Panc1 (cell line): ENCODE measurements around the gene CNOT6L. TPM values are rescaled to one million over a fixed set of nuclear protein-coding genes. Genes with fewer than 3 reads are reported as not detected.

ENCODE experiments used
- ATAC-seq: fragments of 200-7000 bp; cut with Tn5 transposase; 2 replicates; pipeline ENCODE4 v1.9.1; 2020; ENCODE audit warnings: mild to moderate bottlenecking, moderate library complexity
- BruUV-seq: library from RNA; stranded (reverse); fragments of 400-500 nt; replicated peaks from 2 replicates; lab custom pipeline; 2021; lab: Mats Ljungman, UMichigan
- CTCF ChIA-PET: fragments of 300-600 bp; sonication (Branson Sonifier 250); formaldehyde crosslinking; loops from one replicate; lab custom pipeline; 2022; ENCODE audit warnings: antibody characterized with exemption; lab: Charles Lee
- POLR2A ChIA-PET: fragments of 300-600 bp; sonication (Branson Sonifier 250); formaldehyde crosslinking; loops from one replicate; lab custom pipeline; 2022; ENCODE audit warnings: antibody characterized with exemption; lab: Charles Lee
- DNase-seq: peaks from one replicate; pipeline ENCODE4 v3.0.0-alpha.2; 2010; ENCODE audit warnings: low read depth, low spot score
- H3K27ac ChIP-seq: 2 replicates; pipeline ENCODE4 v1.5.1; 2011; ENCODE audit warnings: mild to moderate bottlenecking, low read length, inconsistent platforms
- H3K27me3 ChIP-seq: fragments of 200-500 bp; sonication (Bioruptor generic); 2 replicates; pipeline ENCODE4 v1.6.0; 2014; ENCODE audit warnings: low read length, inconsistent platforms; ENCODE audit not compliant: control insufficient read depth, insufficient read depth
- H3K36me3 ChIP-seq: fragments of 200-500 bp; sonication (Bioruptor generic); 2 replicates; pipeline ENCODE4 v1.5.1; 2014; ENCODE audit warnings: inconsistent platforms, mild to moderate bottlenecking, low read length, moderate library complexity; ENCODE audit not compliant: control insufficient read depth, insufficient read depth
- H3K4me1 ChIP-seq: 2 replicates; pipeline ENCODE4 v1.5.1; 2011; ENCODE audit warnings: inconsistent platforms, mild to moderate bottlenecking, low read length, moderate library complexity; ENCODE audit not compliant: control insufficient read depth, insufficient read depth
- H3K4me3 ChIP-seq, 2 experiments: 2 replicates each; pipeline ENCODE4 v1.5.1; 2011 to 2012; ENCODE audit warnings: low read depth in 2 of 2, low read length in 2 of 2, mild to moderate bottlenecking in 2 of 2, inconsistent platforms in 1 of 2, moderate library complexity in 1 of 2
- H3K9me3 ChIP-seq: fragments of 200-500 bp; sonication (Bioruptor generic); 2 replicates; pipeline ENCODE4 v1.5.1; 2014; ENCODE audit warnings: low read depth, mild to moderate bottlenecking, inconsistent platforms, low read length, moderate library complexity; ENCODE audit not compliant: control insufficient read depth, insufficient read depth
- CTCF ChIP-seq: fragments of 450-650 bp; IDR thresholded peaks from 2 replicates; pipeline ENCODE4 v1.5.1; 2017; ENCODE audit warnings: mild to moderate bottlenecking
- POLR2AphosphoS5 ChIP-seq: IDR thresholded peaks from 2 replicates; pipeline ENCODE4 v1.6.1; 2012; ENCODE audit warnings: mild to moderate bottlenecking, low read depth, low read length, moderate library complexity
- REST ChIP-seq, 2 experiments: IDR thresholded peaks; 2 replicates each; pipeline ENCODE4 v1.6.1; 2011 to 2012; ENCODE audit warnings: low read depth in 2 of 2, control low read depth in 1 of 2, low read length in 1 of 2, mild to moderate bottlenecking in 1 of 2, moderate library complexity in 1 of 2; ENCODE audit not compliant: insufficient read depth in 1 of 2
- SIN3A ChIP-seq: IDR thresholded peaks from 2 replicates; pipeline ENCODE4 v1.6.1; 2012; ENCODE audit warnings: low read depth, mild to moderate bottlenecking, low read length, moderate library complexity, borderline replicate concordance; ENCODE audit not compliant: insufficient read depth
- TCF7L2 ChIP-seq: IDR thresholded peaks from 2 replicates; pipeline ENCODE4 v1.6.1; 2011; ENCODE audit warnings: mild to moderate bottlenecking, low read depth, low read length, inconsistent platforms
- in situ Hi-C: cut with HindIII; loops from 2 replicates; pipeline ENCODE4 v1.10.0; 2016; ENCODE audit warnings: low sequenced_read_pairs, low pct_unique_long_range_greater_than_20kb
- intact Hi-C: fragments of 100-400 bp; cut with micrococcal nuclease; formaldehyde crosslinking; loops from one replicate; pipeline ENCODE4 v1.10.0; 2022; ENCODE audit not compliant: unreplicated experiment
- total RNA-seq: library from RNA; stranded (reverse); gene quantifications from one replicate; pipeline ENCODE4 v1.2.1, GENCODE V29; 2021; ENCODE audit not compliant: unreplicated experiment

The CNOT6L gene
- total RNA-seq, 1 experiment from 2014 or later, result 18.3 TPM

GRCh38 chr4:77821775-77822174, 2.6 kb upstream of the CNOT6L start:
- H3K27me3 ChIP-seq, result no peaks in the 10 kb centered on the region
- H3K9me3 ChIP-seq, result no peaks in the 10 kb centered on the region
- in situ Hi-C loops, result no loop called here
- TF ChIP-seq REST (IDR thresholded peaks at IDR 0.05; ENCODE audit: insufficient read depth in 1 of 2, low read depth in 2 of 2, low read length in 1 of 2), result no peak
- no peak for TF ChIP-seq CTCF
- no peak for TF ChIP-seq POLR2AphosphoS5
- TF ChIP-seq TCF7L2, result no peak
- no peak for TF ChIP-seq SIN3A
- H3K27ac ChIP-seq, result no peak overlapping the region
- BruUV-seq, result no TSS peak
- DNase-seq (no peak), ATAC-seq (no peak)
- POLR2A ChIA-PET, result interaction anchor here (0.6 kb wide), 1 partner anchor 858 kb away, joined by 3 read pairs; no protein-coding TSS in a partner anchor
- no peak overlapping the region for H3K4me3 ChIP-seq
- no peaks in the 10 kb centered on the region; the same call in 1 of the 2 replicates for H3K36me3 ChIP-seq
- H3K4me1 ChIP-seq, result peaks cover 13% of the 10 kb centered on the region
- intact Hi-C loops, result no loop called here
- CTCF ChIA-PET, result no interaction called here

DNA sequence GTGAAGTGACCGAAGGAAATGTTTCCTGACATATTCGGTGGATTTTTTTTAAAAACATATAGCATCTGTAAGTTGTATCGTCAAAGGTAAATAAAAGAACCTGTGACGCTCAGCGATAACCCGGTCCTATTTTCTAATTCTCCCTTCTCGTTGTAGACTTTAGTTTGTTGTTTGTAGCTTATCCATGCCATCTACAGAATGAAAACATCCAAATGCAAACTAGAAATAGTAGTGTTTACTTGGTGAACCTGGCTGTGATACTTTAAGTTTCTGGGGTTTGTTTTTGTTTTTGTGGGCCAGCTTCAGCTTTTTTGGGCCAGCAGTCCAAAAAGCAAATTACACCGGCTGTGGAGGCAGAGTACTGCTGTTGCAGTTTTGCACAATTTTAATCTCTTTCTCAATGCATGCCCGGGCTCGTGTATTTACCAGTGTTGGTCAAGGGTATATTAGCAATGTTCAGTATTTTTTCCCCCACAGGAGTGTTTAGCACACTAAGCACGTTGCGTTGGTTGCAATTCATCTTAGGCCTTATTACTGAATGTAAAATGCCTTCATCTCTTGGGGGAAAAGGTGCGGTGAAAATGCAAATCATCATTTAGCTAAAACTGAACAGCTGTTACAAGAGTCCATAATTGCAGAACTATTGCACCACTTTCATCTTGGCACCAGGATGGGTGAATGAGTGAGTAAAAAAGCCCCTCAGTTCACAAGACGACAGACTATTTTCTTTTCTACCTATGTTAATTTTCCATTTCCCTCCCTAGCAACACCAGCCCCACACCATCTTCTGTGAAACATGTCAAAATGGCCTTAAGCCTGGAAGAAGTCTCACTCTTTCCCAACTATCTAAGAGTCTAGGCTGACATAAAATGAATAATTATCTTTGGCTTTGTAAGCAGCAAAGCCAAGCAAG, 1.7 kb upstream of the CNOT6L start:
- in situ Hi-C loops (no loop called here), intact Hi-C loops (no loop called here)
- H3K9me3 ChIP-seq, result no peaks in the 10 kb centered on the region
- no peak for TF ChIP-seq SIN3A
- TF ChIP-seq POLR2AphosphoS5, result no peak
- TF ChIP-seq REST (IDR thresholded peaks at IDR 0.05; ENCODE audit: insufficient read depth in 1 of 2, low read depth in 2 of 2, low read length in 1 of 2), result no peak
- no peak for TF ChIP-seq CTCF
- no peak for TF ChIP-seq TCF7L2
- H3K4me1 ChIP-seq, result peaks cover 13% of the 10 kb centered on the region
- no peak for ATAC-seq
- ChIA-PET POLR2A (interaction anchor here (0.5 kb wide), 1 partner anchor 66 kb away, joined by 4 read pairs; no protein-coding TSS in a partner anchor), CTCF (no interaction called here)
- peak overlapping the region; percentile 83 for H3K27ac ChIP-seq
- H3K36me3 ChIP-seq, result no peaks in the 10 kb centered on the region; the same call in 1 of the 2 replicates
- no peak for DNase-seq
- H3K4me3 ChIP-seq, result peak overlapping the region; percentile 71 to 79
- no peaks in the 10 kb centered on the region for H3K27me3 ChIP-seq
- no TSS peak for BruUV-seq
